ENCODE results near the gene PLA2G4D. TPM values are rescaled to one million over a fixed set of nuclear protein-coding genes. Genes with fewer than 3 reads are reported as not detected.

Gene PLA2G4D
- total RNA-seq, 4 donors from 2014 or later = 22.0 to 51.6 (median 29.2) TPM

DNA sequence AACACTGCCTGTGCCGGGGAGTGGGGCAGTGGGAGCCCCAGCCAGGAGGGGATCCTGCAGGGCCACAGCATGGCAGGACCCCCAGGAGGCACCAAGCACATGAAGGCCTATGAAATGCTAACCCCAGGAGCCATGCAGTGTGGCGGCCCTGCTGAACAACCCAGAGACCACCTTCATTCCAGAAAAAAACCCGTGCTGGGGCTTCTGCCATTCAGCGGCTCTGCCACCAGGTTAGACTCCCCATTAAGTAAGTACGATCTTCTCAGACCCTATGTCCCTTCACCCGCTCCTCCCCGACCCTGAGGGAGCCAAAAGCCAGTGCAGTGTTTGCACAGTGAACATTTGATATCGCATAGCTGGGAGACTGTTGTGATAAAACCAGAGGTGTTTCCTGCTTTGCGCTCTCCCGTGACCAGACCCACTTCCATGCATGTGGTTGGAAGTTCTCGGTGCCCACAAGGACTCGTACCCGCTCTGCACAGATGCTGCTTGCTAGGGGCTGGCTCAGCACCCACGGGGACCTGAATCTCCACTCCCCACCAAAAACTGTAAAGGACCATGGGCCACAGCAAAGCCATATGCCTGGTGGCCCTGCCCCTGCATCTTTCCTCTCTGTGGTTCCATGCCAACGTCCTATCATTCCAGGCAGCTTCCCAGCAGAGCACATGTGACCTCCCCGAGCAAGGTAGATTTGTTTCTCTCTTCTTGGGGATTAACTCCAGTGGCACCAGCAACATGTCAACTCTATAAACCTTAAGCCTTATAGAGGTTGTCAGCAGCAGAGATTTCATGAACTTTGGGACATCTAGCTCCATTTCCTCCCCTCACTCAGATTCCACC is 5.3 kb downstream of the PLA2G4D start:
- peak in 1 of 2 donors; percentile 76 for DNase-seq (ENCODE audit: low spot score in 2 of 2)
- intact Hi-C loops (cut with DNase I; ENCODE audit: low total_unique reads) = no loop called here
- no peak overlapping the region for H3K4me3 ChIP-seq (ENCODE audit: low read depth, poor library complexity, severe bottlenecking)
- TF ChIP-seq, protein P1, sequence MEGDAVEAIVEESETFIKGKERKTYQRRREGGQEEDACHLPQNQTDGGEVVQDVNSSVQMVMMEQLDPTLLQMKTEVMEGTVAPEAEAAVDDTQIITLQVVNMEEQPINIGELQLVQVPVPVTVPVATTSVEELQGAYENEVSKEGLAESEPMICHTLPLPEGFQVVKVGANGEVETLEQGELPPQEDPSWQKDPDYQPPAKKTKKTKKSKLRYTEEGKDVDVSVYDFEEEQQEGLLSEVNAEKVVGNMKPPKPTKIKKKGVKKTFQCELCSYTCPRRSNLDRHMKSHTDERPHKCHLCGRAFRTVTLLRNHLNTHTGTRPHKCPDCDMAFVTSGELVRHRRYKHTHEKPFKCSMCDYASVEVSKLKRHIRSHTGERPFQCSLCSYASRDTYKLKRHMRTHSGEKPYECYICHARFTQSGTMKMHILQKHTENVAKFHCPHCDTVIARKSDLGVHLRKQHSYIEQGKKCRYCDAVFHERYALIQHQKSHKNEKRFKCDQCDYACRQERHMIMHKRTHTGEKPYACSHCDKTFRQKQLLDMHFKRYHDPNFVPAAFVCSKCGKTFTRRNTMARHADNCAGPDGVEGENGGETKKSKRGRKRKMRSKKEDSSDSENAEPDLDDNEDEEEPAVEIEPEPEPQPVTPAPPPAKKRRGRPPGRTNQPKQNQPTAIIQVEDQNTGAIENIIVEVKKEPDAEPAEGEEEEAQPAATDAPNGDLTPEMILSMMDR (IDR thresholded peaks at IDR 0.05) = no peak
- no peak for TF ChIP-seq POLR2A (IDR thresholded peaks at IDR 0.05)
- WGBS, 2 donors = 72 to 74% methylated on average over 15 to 16 of the region's 16 CpGs

DNA sequence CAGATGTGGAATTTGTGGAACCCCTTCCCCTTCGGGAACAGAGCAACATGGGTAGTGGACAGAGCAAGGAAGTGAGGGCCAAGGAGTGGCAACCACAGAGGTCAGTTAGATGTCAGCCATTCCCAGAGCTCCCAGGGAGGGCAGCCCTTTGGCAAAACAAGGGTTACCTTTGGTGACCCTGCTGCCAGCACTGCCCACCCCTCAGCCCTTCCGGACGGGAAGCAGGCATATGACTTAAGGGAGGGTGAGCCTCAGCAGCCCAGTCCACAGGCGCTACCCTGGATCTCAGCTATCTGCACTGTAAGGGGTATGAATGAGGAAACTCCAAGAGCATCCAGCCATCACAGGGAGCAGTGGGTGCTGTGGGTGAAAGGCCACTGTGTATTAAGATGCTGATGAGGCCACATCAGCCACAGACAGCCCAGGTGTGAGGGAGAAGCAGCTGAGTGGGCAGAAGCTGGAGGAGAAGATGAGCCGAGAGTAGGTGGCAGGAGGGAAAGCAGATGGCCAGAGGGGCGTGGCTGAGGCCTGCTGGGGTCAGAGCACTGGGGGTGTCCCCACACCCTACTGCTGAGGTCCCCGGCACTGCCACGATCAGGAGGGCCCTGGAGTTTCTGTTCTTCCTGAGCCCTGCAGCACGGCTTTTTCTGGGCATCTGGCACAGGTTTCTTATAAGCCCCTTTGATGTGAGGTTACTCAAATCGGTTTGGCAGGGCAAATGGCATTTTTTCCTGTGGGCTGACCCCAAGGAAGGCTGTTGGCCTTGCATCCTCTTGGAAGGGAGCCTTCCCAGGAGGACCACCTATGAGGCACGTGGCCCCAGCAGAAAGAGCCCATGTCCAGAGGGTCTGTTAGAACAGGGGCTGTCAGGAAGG is 6.2 kb downstream of the PLA2G4D start:
- intact Hi-C loops (cut with DNase I; ENCODE audit: low total_unique reads) = no loop called here
- H3K4me3 ChIP-seq (ENCODE audit: low read depth, poor library complexity, severe bottlenecking) = no peak overlapping the region
- 75 to 77% methylated on average over 11 of the region's 11 CpGs for WGBS, 2 donors
- peak in 1 of 2 donors; percentile 77 for DNase-seq (ENCODE audit: low spot score in 2 of 2)
- TF ChIP-seq POLR2A (IDR thresholded peaks at IDR 0.05) = no peak
- TF ChIP-seq, protein P1 (IDR thresholded peaks at IDR 0.05) = no peak

DNA sequence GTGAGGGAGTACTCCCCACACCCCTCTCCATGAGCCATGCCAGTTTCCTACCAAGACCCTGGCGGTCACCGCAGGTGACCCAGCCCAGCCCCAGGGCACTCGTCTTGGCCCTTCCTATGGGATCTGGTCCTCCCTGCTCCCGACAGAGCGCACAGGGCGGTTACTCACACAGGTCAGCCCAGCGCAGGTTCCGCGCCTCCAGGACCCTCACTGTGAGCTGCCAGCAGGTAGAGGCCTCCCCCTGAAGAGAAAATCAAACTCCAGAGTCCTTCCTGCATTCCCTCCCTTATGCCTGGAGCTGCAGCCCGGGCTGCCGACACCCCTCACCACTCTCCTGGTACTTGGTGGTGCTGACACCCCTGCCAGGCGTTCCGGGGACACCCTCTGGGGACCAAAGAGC is 6.9 kb downstream of the PLA2G4D start:
- no peak for TF ChIP-seq POLR2A (IDR thresholded peaks at IDR 0.05)
- TF ChIP-seq, protein P1 (IDR thresholded peaks at IDR 0.05) = no peak
- intact Hi-C loops (cut with DNase I; ENCODE audit: low total_unique reads) = no loop called here
- WGBS, 2 donors = 83 to 93% methylated on average over 4 to 13 of the region's 13 CpGs
- H3K4me3 ChIP-seq (ENCODE audit: low read depth, poor library complexity, severe bottlenecking) = no peak overlapping the region
- DNase-seq (ENCODE audit: low spot score in 2 of 2) = no peak

DNA sequence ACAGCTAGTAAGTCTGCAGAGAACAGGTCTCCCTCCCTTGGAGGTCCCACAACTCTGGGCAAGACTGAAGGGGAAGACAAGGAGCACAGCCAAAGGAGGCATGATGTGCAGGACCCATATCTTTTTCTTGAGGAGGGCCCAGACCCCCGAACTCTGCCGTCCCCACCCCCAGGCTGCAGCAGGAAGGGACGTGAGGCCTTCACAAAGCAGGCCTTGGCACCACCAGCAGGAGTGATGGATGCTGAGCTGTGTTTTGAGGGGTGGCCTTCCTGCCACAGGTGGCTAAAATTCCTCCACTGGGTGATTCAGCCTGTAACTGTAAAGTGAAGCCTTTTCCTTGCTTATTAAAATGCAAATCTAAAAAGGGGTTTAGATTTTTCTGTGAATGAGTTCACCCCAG is 8.6 kb downstream of the PLA2G4D start:
- peak in 1 of 2 donors; percentile 39 for DNase-seq (ENCODE audit: low spot score in 2 of 2)
- intact Hi-C loops (cut with DNase I; ENCODE audit: low total_unique reads) = no loop called here
- 85 to 92% methylated on average over 3 of the region's 3 CpGs for WGBS, 2 donors
- H3K4me3 ChIP-seq (ENCODE audit: low read depth, poor library complexity, severe bottlenecking) = no peak overlapping the region
- TF ChIP-seq, protein P1 (IDR thresholded peaks at IDR 0.05) = no peak
- TF ChIP-seq POLR2A (IDR thresholded peaks at IDR 0.05) = no peak

DNA sequence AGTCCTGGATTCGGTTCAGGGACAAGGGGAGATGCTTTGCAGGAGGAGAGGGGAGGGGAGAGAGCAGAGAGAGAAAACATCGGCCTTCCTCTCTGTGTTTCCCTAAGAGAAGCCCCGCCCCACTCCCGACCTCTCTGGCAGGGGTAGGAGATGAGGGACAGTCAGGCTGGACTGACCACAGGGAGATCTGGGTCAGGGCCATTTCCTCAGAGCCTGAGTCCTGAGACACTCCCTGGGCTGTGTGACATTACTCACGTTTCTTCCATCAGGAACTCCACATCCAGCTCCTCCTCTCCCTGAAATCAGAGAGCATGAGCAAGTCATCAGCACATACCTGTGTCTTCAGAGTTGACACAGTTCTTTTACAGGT is 9.1 kb downstream of the PLA2G4D start:
- 58 to 76% methylated on average over 5 of the region's 5 CpGs for WGBS, 2 donors
- H3K4me3 ChIP-seq (ENCODE audit: low read depth, poor library complexity, severe bottlenecking) = no peak overlapping the region
- DNase-seq (ENCODE audit: low spot score in 2 of 2) = peak in 1 of 2 donors; percentile 69
- TF ChIP-seq POLR2A (IDR thresholded peaks at IDR 0.05) = no peak
- TF ChIP-seq, protein P1 (IDR thresholded peaks at IDR 0.05) = no peak
- intact Hi-C loops (cut with DNase I; ENCODE audit: low total_unique reads) = no loop called here
